ENCODE results near the gene CLDN6. TPM values are rescaled to one million over a fixed set of nuclear protein-coding genes. Genes with fewer than 3 reads are reported as not detected.

CLDN6 gene
- total and polyA plus RNA-seq, 9 of the 15 experiments (the other 6 are each of a cell fraction or from before 2014, with no cell fraction given) = 0.22 to 0.75 (median 0.38) TPM; not detected in 3

- no peak for FAIRE-seq
These were observed 42.7 kb downstream of the CLDN6 start for GRCh38 chr16:2975161-2975795.

More at GRCh38 chr16:2975161-2975795, 42.7 kb downstream of the CLDN6 start:
- Histone ChIP-seq H3K9me3 (replicated peaks; ENCODE audit: control insufficient read depth, insufficient read depth, low read depth, low read length) (no peaks in the 10 kb centered on the region), H3K36me3 (ENCODE audit: control insufficient read depth, insufficient read depth, low read length) (peaks cover 87% of the 10 kb centered on the region; the same call in 2 of the 3 replicates), H3K27me3 (ENCODE audit: control insufficient read depth in 2 of 2, insufficient read depth in 2 of 2, low read length in 2 of 2) (no peaks in the 10 kb centered on the region), H4K20me1 (replicated peaks; ENCODE audit: control insufficient read depth, insufficient read depth, low read length) (peaks cover 22% of the 10 kb centered on the region), H3K9me1 (ENCODE audit: control insufficient read depth, insufficient read depth, low read length) (peaks cover 3% of the 10 kb centered on the region), H3K27ac (ENCODE audit: extremely low read depth, low read depth, low read length) (no peak overlapping the region), H2AFZ (ENCODE audit: low read depth, low read length) (no peak overlapping the region), H3K9ac (ENCODE audit: insufficient read depth in 1 of 2, low read depth in 2 of 2, low read length in 2 of 2) (peak overlapping the region in 1 of 2 experiments; percentile 81; a peak in 1 of 4 replicates), H3K4me3 (no peak overlapping the region), H3K79me2 (ENCODE audit: control insufficient read depth, insufficient read depth, low read length) (peaks cover 51% of the 10 kb centered on the region), H3K4me2 (ENCODE audit: insufficient read depth, low read length) (no peak overlapping the region), H3K4me1 (replicated peaks in 1 of 2; ENCODE audit: control insufficient read depth in 2 of 2, insufficient read depth in 2 of 2, low read length in 2 of 2) (peaks cover 8 to 91% of the 10 kb centered on the region in 2 experiments; a peak in 4 of 5 replicates)
- 94% methylated on average over 24 of the region's 28 CpGs for WGBS (ENCODE audit: insufficient coverage, low coverage, missing lambda C conversion rate)
- in situ Hi-C loops (cut with MboI) = no loop called here
- CTCF ChIA-PET (ENCODE audit: low intra/inter-chr PET ratio) = no interaction called here
- no peak for ATAC-seq
- no TSS peak for BruUV-seq (replicated peaks)
- intact Hi-C loops (cut with micrococcal nuclease) = no loop called here
- no peak for DNase-seq (ENCODE audit: extremely low read depth in 1 of 4, low spot score in 3 of 4)
- POLR2A ChIA-PET = interaction anchor here (0.6 to 1.8 kb wide), 6 partner anchors 10 to 1356 kb away, joined by 3 to 8 read pairs (median 4); no protein-coding TSS in a partner anchor
- no peak for TF ChIP-seq ZNF197 (CRISPR knock-in tag; IDR thresholded peaks at IDR 0.05; ENCODE audit: low read depth)
- no peak for TF ChIP-seq POLR2H (tag; IDR thresholded peaks at IDR 0.05; ENCODE audit: low read depth)
- no peak for TF ChIP-seq FOXM1 (IDR thresholded peaks at IDR 0.05; ENCODE audit: low read depth)
- peak; percentile 67; the same call in 1 of the 2 replicates for TF ChIP-seq FOXM1 (CRISPR knock-in tag; IDR thresholded peaks at IDR 0.05; ENCODE audit: low read depth)
- TF ChIP-seq PHF8 (IDR thresholded peaks at IDR 0.05; ENCODE audit: borderline replicate concordance, low read length) = 0 out of 2 replicates have a peak, but pooled peaks have one; percentile 12
- no peak for TF ChIP-seq SREBF1 (IDR thresholded peaks at IDR 0.05; ENCODE audit: borderline replicate concordance, low read depth, low read length)
- TF ChIP-seq SMC3 (conservative IDR thresholded peaks at IDR 0.05; ENCODE audit: insufficient read depth, low read depth, low read length) = no peak
- TF ChIP-seq ZBTB43 (CRISPR knock-in tag; IDR thresholded peaks at IDR 0.05) = no peak
- peak; percentile 70 for TF ChIP-seq RBFOX2 (IDR thresholded peaks at IDR 0.05; ENCODE audit: low read depth, low read length)
- no peak for TF ChIP-seq HNRNPK (IDR thresholded peaks at IDR 0.05; ENCODE audit: low read depth, low read length, poor library complexity, severe bottlenecking)
- TF ChIP-seq RBM22 (IDR thresholded peaks at IDR 0.05; ENCODE audit: low read depth, low read length, poor library complexity, severe bottlenecking) = peak; percentile 71
- TF ChIP-seq POLR2A (conservative IDR thresholded peaks at IDR 0.05) = 0 out of 2 replicates have a peak, but pooled peaks have one; percentile 2
- 0 out of 2 replicates have a peak, but pooled peaks have one; percentile 25 for TF ChIP-seq GABPB1 (CRISPR knock-in tag; IDR thresholded peaks at IDR 0.05)
- TF ChIP-seq POLR2G (IDR thresholded peaks at IDR 0.05; ENCODE audit: low read depth, low read length) = peak; percentile 72
- no peak for TF ChIP-seq THRB (CRISPR knock-in tag; conservative IDR thresholded peaks at IDR 0.05)

All from K562 (cell line).